HL-60 (cell line): ENCODE results near the gene TRAPPC11.

Source experiments
- DNase-seq, 2 experiments: peaks; one replicate each; pipeline ENCODE4 v3.0.0-alpha.2; 2010 to 2020; ENCODE audit warnings: low read depth in 1 of 2, low spot score in 1 of 2
- H3K27ac ChIP-seq: fragments of 250-450 bp; sonication (Bioruptor Pico); replicated peaks from 2 replicates; pipeline ENCODE4 v1.5.1; 2020; ENCODE audit warnings: mild to moderate bottlenecking, moderate library complexity
- H3K27me3 ChIP-seq: fragments of 250-450 bp; sonication (Bioruptor Pico); 2 replicates; pipeline ENCODE4 v1.5.1; 2021; ENCODE audit warnings: mild to moderate bottlenecking, moderate library complexity; ENCODE audit not compliant: insufficient read depth, poor library complexity, severe bottlenecking
- H3K4me3 ChIP-seq: replicated peaks from 2 replicates; pipeline ENCODE4 v1.5.1; 2011; ENCODE audit warnings: mild to moderate bottlenecking, control low read depth, low read length; ENCODE audit not compliant: insufficient read depth
- GABPA ChIP-seq: IDR thresholded peaks from 2 replicates; pipeline ENCODE4 v1.6.1; 2012; ENCODE audit warnings: low read depth
- POLR2AphosphoS5 ChIP-seq: IDR thresholded peaks from 2 replicates; pipeline ENCODE4 v1.6.1; 2012; ENCODE audit warnings: low read depth
- SPI1 ChIP-seq: IDR thresholded peaks from 2 replicates; pipeline ENCODE4 v1.6.1; 2012; ENCODE audit warnings: low read depth, mild to moderate bottlenecking, borderline replicate concordance
- TF ChIP-seq, protein P1 (sequence below): IDR thresholded peaks from 2 replicates; pipeline ENCODE4 v1.6.1; 2012; ENCODE audit warnings: low read depth; ENCODE audit not compliant: insufficient replicate concordance
- TF ChIP-seq, protein P2 (sequence below): IDR thresholded peaks from one replicate; pipeline ENCODE4 v1.5.1; 2011; ENCODE audit warnings: low read length, control low read depth, inconsistent platforms; ENCODE audit not compliant: insufficient read depth

The TRAPPC11 gene

GRCh38 chr4:183645326-183645725 lies 13.8 kb upstream of the TRAPPC11 start:
- no peaks in the 10 kb centered on the region for H3K27me3 ChIP-seq
- no peak for DNase-seq
- H3K4me3 ChIP-seq: no peak overlapping the region
- no peak overlapping the region for H3K27ac ChIP-seq
- TF ChIP-seq, protein P1, sequence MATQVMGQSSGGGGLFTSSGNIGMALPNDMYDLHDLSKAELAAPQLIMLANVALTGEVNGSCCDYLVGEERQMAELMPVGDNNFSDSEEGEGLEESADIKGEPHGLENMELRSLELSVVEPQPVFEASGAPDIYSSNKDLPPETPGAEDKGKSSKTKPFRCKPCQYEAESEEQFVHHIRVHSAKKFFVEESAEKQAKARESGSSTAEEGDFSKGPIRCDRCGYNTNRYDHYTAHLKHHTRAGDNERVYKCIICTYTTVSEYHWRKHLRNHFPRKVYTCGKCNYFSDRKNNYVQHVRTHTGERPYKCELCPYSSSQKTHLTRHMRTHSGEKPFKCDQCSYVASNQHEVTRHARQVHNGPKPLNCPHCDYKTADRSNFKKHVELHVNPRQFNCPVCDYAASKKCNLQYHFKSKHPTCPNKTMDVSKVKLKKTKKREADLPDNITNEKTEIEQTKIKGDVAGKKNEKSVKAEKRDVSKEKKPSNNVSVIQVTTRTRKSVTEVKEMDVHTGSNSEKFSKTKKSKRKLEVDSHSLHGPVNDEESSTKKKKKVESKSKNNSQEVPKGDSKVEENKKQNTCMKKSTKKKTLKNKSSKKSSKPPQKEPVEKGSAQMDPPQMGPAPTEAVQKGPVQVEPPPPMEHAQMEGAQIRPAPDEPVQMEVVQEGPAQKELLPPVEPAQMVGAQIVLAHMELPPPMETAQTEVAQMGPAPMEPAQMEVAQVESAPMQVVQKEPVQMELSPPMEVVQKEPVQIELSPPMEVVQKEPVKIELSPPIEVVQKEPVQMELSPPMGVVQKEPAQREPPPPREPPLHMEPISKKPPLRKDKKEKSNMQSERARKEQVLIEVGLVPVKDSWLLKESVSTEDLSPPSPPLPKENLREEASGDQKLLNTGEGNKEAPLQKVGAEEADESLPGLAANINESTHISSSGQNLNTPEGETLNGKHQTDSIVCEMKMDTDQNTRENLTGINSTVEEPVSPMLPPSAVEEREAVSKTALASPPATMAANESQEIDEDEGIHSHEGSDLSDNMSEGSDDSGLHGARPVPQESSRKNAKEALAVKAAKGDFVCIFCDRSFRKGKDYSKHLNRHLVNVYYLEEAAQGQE: no peak
- TF ChIP-seq POLR2AphosphoS5 (no peak), SPI1 (no peak), GABPA (no peak)
- TF ChIP-seq, protein P2, sequence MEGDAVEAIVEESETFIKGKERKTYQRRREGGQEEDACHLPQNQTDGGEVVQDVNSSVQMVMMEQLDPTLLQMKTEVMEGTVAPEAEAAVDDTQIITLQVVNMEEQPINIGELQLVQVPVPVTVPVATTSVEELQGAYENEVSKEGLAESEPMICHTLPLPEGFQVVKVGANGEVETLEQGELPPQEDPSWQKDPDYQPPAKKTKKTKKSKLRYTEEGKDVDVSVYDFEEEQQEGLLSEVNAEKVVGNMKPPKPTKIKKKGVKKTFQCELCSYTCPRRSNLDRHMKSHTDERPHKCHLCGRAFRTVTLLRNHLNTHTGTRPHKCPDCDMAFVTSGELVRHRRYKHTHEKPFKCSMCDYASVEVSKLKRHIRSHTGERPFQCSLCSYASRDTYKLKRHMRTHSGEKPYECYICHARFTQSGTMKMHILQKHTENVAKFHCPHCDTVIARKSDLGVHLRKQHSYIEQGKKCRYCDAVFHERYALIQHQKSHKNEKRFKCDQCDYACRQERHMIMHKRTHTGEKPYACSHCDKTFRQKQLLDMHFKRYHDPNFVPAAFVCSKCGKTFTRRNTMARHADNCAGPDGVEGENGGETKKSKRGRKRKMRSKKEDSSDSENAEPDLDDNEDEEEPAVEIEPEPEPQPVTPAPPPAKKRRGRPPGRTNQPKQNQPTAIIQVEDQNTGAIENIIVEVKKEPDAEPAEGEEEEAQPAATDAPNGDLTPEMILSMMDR: no peak

GRCh38 chr4:183657564-183657963 lies 1.5 kb upstream of the TRAPPC11 start:
- H3K4me3 ChIP-seq: no peak overlapping the region
- no peak for DNase-seq
- TF ChIP-seq, protein P1: no peak
- TF ChIP-seq POLR2AphosphoS5 (no peak), SPI1 (peak; percentile 51; the same call in 1 of the 2 replicates)

GRCh38 chr4:183658362-183659028 lies 598 bp upstream of the TRAPPC11 start:
- TF ChIP-seq POLR2AphosphoS5 (no peak), SPI1 (no peak)
- TF ChIP-seq, protein P1: no peak
- H3K27ac ChIP-seq: peak overlapping the region; percentile 82
- H3K4me3 ChIP-seq: peak overlapping the region; percentile 73
- H3K27me3 ChIP-seq: no peaks in the 10 kb centered on the region
- no peak for DNase-seq

More at GRCh38 chr4:183657564-183657963, 1.5 kb upstream of the TRAPPC11 start:
- H3K27ac ChIP-seq: no peak overlapping the region; the same call in 1 of the 2 replicates
- no peaks in the 10 kb centered on the region for H3K27me3 ChIP-seq

DNA sequence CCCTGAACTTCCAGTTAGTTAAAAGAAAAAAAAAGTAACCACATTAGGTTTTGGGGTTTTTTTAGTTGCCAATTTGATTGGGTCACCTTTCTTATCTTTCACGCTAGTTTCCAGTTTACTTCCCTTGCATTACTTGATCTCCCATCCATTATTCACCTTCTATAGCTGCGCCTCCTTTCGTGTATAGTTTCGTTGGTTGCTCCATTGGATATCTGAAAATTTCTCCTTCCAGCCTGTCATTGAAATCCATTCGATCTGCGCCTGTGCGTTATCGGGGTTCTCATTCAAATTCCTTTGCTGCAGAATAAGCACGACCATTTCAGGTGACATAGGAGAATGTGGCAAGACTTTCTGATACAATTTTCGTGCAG lies 764 bp downstream of the TRAPPC11 start:
- peak overlapping the region; percentile 73 for H3K4me3 ChIP-seq
- H3K27ac ChIP-seq: peak overlapping the region; percentile 82
- no peak for DNase-seq
- TF ChIP-seq SPI1 (no peak), GABPA (no peak), POLR2AphosphoS5 (no peak)
- TF ChIP-seq, protein P2: no peak
- TF ChIP-seq, protein P1: no peak
- H3K27me3 ChIP-seq: no peaks in the 10 kb centered on the region
